COR-L47 (cell line): ENCODE data around the gene AFAP1.
"Not testable (repeated sequence)": the region's sequence is repeated elsewhere in the genome, so short reads cannot be mapped to it uniquely, and the experiment has no call there.

ENCODE experiments used
- DNase-seq: peaks from one replicate; lab custom pipeline; 2025; lab: John Stamatoyannopoulos, UW

The AFAP1 gene

DNA sequence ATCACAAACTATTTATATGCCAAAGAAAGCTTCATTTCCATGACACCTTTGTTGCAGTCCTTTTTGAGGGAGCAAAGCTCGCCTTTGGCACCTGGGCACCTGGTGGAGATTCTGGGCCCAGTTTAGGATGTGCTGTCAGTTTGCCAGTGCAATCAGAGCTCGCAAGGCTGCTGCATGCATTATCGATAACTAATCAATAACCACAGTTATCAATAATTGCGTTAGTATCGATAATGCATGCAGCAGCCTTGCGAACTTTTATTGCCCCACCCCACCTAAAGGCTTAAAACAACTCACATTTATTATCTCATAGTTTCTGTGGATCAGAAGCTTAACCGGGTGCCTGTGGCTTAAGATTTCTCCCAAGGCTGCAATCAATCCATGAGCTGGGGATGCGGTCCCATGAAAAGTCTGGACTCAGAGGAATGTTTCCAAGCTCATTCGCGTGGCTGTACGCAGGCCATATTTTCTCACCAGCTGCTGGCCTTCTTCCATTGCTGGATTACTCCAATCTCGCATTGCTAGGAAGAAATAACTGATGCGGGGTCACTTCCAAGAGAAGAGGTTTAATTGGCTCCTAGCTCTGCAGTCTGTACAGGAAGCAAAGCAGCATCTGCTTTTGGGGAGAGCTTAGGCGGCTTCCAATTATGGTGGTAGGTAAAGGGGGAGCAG is 6.2 kb upstream of the AFAP1 start:
- DNase-seq, result no peak

- DNase-seq, result no peak
These were observed 5.0 kb upstream of the AFAP1 start for GRCh38 chr4:7944599-7945220.

DNA sequence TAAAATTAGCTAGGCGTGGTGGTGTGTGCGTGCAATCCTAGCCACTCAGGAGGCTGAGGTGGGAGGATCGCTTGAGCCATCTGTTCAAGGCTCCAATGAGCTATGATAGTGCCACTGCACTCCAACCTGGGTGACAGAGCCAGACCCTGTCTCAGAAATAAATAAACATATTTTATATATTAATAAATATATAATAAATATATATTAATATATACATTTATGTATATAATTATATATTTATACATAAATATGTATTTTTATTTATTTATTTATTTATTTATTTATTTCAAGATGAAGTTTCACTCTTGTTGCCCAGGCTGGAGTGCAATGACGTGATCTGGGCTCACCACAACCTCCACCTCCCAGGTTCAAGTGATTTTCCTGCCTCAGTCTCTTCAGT is 4.0 kb upstream of the AFAP1 start:
- DNase-seq, result not testable (repeated sequence)

GRCh38 chr4:7943211-7943610 is 3.5 kb upstream of the AFAP1 start:
- DNase-seq, result no peak

- no peak for DNase-seq
These were observed 2.4 kb upstream of the AFAP1 start for GRCh38 chr4:7941965-7942496.

GRCh38 chr4:7941111-7941964 is 1.7 kb upstream of the AFAP1 start:
- no peak for DNase-seq

DNA sequence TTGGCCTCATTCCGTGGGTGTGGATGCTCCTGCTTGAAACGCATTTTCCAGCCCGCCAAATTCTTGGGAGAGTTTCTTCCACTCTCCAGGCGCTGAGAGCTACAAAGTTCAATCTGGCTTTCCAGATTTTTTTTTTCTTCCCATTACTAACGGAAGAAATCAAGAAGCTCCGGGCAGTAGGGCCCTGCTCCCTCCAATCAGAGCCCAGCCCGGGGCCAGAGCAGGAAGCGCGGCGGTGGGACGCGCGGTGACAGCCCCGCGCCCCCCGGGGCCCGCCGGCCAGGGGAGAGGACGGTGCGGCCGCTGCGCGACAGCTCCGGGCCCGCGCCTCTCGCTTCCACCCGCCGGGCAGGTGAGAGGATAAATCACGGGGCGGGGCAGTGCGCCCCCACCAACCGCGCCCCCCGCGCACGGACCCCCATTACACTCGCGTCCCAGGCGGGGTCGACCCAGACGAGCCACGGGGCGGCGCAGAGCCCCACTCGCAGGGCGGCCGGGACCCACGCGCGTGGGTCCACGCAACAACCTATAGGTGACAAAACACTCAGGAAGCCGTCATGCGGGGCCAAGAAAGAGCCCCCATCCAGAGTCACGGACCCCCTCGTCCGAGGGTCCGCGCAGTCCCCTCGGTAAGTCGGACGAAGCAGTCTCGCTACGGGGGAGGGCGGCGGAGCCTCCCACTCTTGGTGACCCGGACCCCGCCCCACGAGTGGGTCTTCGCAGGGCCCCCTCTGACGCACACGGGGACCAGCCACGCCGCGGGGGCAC is 868 bp downstream of the AFAP1 start:
- no peak for DNase-seq

DNA sequence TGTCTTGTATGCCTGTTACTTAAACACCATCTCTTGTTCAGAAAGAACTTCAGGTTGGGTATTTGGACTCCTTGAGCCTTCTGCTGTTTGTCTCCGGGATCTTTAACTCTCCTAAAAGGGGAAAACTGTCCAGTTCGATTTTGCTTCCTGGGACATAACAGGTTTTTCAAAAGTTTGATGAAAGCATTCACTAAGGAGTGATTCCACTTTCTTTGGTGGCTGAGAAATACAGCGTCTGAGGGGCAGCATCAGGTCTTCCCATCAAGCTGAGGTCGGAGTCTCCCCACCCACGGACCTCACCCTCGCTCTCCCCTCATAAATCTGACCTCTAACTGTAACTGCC is 1.4 kb downstream of the AFAP1 start:
- no peak for DNase-seq

DNA sequence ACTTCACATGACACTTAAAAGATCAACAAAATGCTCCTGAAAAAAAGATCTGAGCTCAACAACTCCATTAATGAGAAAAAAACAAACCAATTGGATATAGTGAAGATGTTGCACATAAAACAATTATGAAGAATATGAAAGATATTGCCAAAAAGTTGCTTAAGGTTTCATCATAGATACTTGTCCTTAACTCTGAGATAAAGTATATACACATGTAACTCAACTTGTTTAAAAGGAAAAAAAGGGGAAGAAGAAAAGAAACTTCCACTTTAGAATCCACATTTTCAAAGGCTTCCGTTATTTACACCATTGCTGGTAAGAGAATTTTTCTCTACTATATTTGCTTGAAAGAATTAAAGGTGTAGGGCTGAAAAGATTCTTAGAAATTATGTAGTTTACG is 2.7 kb downstream of the AFAP1 start:
- DNase-seq, result no peak

- DNase-seq, result no peak
These were observed 5.8 kb downstream of the AFAP1 start for GRCh38 chr4:7933651-7934510.

DNA sequence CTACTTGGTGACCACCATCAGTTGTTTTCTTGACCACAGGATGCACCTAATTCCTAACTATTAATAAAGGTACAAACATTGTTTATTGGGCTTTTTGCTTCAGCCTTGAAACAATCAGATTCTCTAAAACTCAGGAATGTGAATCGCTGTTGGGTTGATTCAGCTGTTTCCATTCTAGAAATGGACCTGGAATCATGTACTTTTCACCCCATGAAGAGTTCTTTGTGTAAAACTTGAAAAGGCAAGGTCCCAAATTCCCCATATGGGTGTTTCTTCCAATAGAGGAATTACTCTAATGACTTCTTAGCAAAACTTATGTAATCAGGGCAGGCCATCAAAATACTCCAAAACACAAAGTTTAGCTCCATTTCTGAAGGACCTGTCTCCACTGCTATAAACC is 7.4 kb downstream of the AFAP1 start:
- DNase-seq, result no peak

DNA sequence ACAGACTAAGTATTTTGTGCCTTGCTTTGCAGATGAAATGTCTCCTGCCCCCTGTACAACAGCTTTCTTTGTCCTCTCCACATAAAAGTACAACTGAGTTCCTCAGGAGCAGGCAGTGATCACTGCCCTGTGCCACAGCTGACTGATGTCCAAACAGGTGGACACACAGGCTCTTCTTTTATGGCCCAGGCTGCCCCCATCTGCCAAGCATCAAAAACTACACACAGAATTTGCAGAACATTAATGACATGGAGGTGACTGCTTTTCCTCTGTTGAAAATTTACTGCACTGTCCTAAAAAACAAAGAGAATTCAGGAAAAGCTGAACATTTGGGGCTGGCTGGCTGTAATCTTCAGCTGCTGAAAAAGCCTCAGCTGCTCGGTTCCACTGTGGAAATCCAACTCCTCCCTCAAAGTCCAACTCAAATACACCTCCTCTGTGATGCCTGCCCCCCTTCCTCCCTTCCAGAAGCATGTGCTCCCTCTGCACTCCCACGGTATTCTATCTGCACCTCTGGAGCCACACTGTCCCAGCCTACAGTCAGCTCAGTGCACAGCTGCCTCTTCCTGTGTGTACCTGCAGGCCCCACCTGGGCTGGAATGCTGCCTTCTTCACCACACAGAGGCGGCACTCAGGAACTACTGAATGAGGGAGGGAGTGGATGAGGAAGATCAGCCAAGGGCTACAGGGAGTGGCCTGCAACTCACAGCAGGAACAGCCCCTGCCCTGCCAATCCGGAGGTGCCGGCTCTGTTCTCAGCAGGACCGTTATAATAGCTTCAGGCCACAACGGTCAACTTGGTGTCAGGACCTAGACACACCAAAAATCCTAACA is 10.3 kb downstream of the AFAP1 start:
- peak; percentile 22 for DNase-seq

GRCh38 chr4:7928711-7929110 is 10.9 kb downstream of the AFAP1 start:
- no peak for DNase-seq

GRCh38 chr4:7926822-7927221 is 12.8 kb downstream of the AFAP1 start:
- no peak for DNase-seq

GRCh38 chr4:7924570-7924969 is 15.1 kb downstream of the AFAP1 start:
- DNase-seq, result no peak

GRCh38 chr4:7924163-7924562 is 15.5 kb downstream of the AFAP1 start:
- DNase-seq, result no peak

DNA sequence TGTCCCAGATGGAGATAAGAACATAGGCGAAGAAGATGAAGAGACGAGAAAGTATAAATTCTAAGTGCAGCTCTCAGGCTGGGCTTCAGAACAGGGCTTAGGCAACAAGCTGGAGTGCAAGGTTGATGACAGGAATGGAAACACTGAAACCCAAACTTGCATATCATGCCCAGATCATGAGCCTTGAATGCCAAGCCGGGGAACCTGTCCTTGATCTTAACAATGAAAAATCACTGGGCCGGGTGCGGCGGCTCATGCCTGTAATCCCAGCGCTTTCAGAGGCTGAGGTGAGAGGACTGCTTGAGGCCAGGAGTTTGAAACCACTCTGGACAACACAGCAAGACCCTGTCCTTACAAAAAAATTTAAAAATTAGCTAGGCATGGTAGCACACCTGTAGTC is 17.2 kb downstream of the AFAP1 start:
- no peak for DNase-seq

DNA sequence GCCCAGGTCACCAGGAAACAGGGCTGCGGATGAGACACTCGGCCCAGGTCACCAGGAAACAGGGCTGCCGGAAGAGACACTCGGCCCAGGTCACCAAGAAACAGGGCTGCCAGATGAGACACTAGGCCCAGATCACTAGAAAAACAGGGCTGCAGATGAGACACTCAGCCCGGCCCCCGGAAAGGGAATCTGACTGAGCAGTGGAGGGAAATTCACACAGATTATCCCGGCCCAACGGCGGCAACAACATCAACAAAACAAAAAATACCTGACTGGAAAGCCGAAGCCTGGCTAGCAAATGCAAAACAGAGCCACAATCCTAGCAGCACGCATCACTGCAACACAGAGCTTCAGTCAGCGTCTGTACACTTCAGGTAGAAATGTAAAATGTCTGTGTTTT is 20.7 kb downstream of the AFAP1 start:
- no peak for DNase-seq

- DNase-seq, result not testable (repeated sequence)
These were observed 21.5 kb downstream of the AFAP1 start for GRCh38 chr4:7918187-7918586.

DNA sequence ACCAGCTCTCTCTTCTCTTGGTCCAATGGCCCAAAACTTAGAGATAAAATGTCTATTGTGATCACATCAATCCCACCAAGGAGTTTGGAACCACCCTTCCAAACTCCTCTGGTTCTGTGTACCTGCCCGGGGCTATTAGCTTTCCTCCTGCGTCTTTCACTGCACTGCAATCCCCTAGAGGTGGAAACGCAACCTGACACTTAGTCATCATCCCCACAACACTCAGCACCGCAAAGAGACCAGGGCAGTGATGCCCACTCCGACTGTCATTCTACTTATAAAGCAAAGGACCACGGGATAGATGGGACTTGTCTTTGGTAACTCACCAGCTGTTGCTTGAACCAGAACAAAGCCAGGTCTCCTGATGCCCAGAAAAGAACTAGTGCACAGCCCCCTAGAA is 22.0 kb downstream of the AFAP1 start:
- no peak for DNase-seq
